ENCODE measurements around the gene MVK. TPM values are rescaled to one million over a fixed set of nuclear protein-coding genes. Genes with fewer than 3 reads are reported as not detected.

Gene MVK
- 9.6 and 13.3 TPM in 2 replicates for total RNA-seq

DNA sequence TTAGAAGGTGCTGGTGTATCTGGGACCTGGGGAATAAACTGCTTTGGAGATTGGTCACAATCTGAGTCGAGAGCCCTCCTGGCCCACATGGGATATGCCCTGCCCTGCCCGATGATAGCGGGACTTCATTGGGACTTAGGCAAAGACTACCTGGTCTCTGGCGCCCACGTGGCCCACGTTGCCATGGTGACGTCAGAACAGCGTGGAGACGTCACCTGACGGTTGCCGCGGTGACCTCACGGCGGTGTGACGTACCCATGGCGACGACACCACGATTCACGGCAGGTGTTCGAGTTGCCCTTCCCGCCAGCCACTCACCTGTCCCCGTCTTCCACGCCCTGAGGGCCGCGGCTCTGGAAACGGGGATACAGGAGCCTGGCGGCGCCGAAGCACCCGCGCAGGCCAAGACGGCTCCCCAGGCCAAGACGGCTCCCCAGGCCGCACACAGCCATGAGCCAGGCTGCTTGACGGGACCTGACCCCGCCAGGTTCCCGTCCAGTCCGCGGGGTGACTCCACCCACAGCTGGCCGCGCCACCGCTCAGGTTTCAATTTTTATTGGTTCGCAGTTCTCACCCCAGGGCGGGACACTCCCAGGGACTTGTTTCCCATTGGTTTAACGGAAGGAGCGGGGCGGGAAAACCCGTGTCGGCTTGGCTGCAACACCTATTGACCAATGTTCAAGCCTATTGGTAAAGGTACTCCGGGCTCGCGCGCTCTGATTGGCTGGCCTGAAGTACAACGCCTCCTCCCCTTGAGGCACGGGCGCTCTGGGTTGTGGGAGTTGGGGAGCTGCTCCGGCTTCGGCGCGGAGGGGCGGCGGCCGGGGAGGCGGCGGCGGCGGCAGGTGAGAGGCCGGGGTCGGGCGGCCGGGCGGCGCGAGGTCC, at the start of gene MVK, which contains the start of gene MMAB:
Gene MVK (plus strand): TSS at position 766 of the 885 bp plus-strand sequence. CDS start 1,029 bp downstream, outside the sequence.
Gene MMAB (minus strand): TSS at position 476 of the 885 bp plus-strand sequence. CDS start 24 bp downstream, at position 452.

Other genes with a start within 250 kb of the MVK start
- under 0.01 TPM in 1 of 2 replicates, not detected in the other for gene MYO1H, start 225.9 kb upstream of the MVK start, total RNA-seq
- 27.7 and 47.8 TPM in 2 replicates for gene KCTD10, start 96.5 kb upstream of the MVK start, total RNA-seq
- gene UBE3B, start 96.2 kb upstream of the MVK start, total RNA-seq = 34.5 and 61.5 TPM in 2 replicates
- gene MMAB, start 290 bp upstream of the MVK start, total RNA-seq = 23.9 and 25.8 TPM in 2 replicates
- gene FAM222A, start 140.0 kb downstream of the MVK start, total RNA-seq = 0.21 and 0.34 TPM in 2 replicates

Measured in nasal cavity respiratory epithelium epithelial cell of viscerocranial mucosa (primary cell).